Mucosa of stomach (tissue), 1 donor: ENCODE results near the gene B4GALT6.

Source experiments
- H3K27me3 ChIP-seq: one replicate; pipeline ENCODE4 v1.7.0; 2013; ENCODE audit warnings: mild to moderate bottlenecking, low read length; ENCODE audit not compliant: control insufficient read depth, insufficient read depth
- H3K36me3 ChIP-seq: one replicate; pipeline ENCODE4 v1.7.0; 2013; ENCODE audit warnings: low read length; ENCODE audit not compliant: control insufficient read depth, insufficient read depth
- H3K4me1 ChIP-seq: one replicate; pipeline ENCODE4 v1.7.0; 2013; ENCODE audit warnings: mild to moderate bottlenecking, low read length; ENCODE audit not compliant: control insufficient read depth, insufficient read depth
- H3K4me3 ChIP-seq: one replicate; pipeline ENCODE4 v1.7.0; 2013; ENCODE audit warnings: low read length
- H3K9ac ChIP-seq: one replicate; pipeline ENCODE4 v1.7.0; 2013; ENCODE audit warnings: mild to moderate bottlenecking, low read length, moderate library complexity
- H3K9me3 ChIP-seq: one replicate; pipeline ENCODE4 v1.7.0; 2013; ENCODE audit warnings: mild to moderate bottlenecking, low read length, moderate library complexity; ENCODE audit not compliant: control insufficient read depth
- donor health status: Pancreatic carcinoma.

The B4GALT6 gene

GRCh38 chr18:31655354-31655753 lies 29.0 kb downstream of the B4GALT6 start:
- H3K4me3 ChIP-seq, result no peak overlapping the region
- H3K36me3 ChIP-seq, result no peaks in the 10 kb centered on the region

GRCh38 chr18:31652877-31653276 lies 31.5 kb downstream of the B4GALT6 start:
- Histone ChIP-seq H3K4me1 (no peaks in the 10 kb centered on the region), H3K9me3 (no peaks in the 10 kb centered on the region), H3K9ac (no peak overlapping the region), H3K36me3 (no peaks in the 10 kb centered on the region), H3K27me3 (no peaks in the 10 kb centered on the region), H3K4me3 (no peak overlapping the region)

More at GRCh38 chr18:31655354-31655753, 29.0 kb downstream of the B4GALT6 start:
- H3K27me3 ChIP-seq, result no peaks in the 10 kb centered on the region
- no peaks in the 10 kb centered on the region for H3K4me1 ChIP-seq
- no peaks in the 10 kb centered on the region for H3K9me3 ChIP-seq
- H3K9ac ChIP-seq, result no peak overlapping the region

- H3K4me1 ChIP-seq, result no peaks in the 10 kb centered on the region
- H3K9me3 ChIP-seq, result no peaks in the 10 kb centered on the region
- no peaks in the 10 kb centered on the region for H3K36me3 ChIP-seq
- H3K4me3 ChIP-seq, result no peak overlapping the region
- no peaks in the 10 kb centered on the region for H3K27me3 ChIP-seq
- no peak overlapping the region for H3K9ac ChIP-seq
Observed at GRCh38 chr18:31652357-31652756, 32.0 kb downstream of the B4GALT6 start.

GRCh38 chr18:31651369-31651768 lies 33.0 kb downstream of the B4GALT6 start:
- no peaks in the 10 kb centered on the region for H3K9me3 ChIP-seq
- no peaks in the 10 kb centered on the region for H3K27me3 ChIP-seq
- H3K36me3 ChIP-seq, result no peaks in the 10 kb centered on the region
- no peak overlapping the region for H3K4me3 ChIP-seq
- H3K9ac ChIP-seq, result no peak overlapping the region
- H3K4me1 ChIP-seq, result no peaks in the 10 kb centered on the region

GRCh38 chr18:31649978-31650719 lies 34.2 kb downstream of the B4GALT6 start:
- Histone ChIP-seq H3K9ac (no peak overlapping the region), H3K9me3 (no peaks in the 10 kb centered on the region), H3K4me1 (no peaks in the 10 kb centered on the region), H3K27me3 (no peaks in the 10 kb centered on the region), H3K36me3 (no peaks in the 10 kb centered on the region), H3K4me3 (no peak overlapping the region)

GRCh38 chr18:31649449-31649848 lies 34.9 kb downstream of the B4GALT6 start:
- Histone ChIP-seq H3K27me3 (no peaks in the 10 kb centered on the region), H3K9ac (no peak overlapping the region), H3K36me3 (no peaks in the 10 kb centered on the region), H3K4me1 (no peaks in the 10 kb centered on the region), H3K4me3 (no peak overlapping the region), H3K9me3 (no peaks in the 10 kb centered on the region)

- Histone ChIP-seq H3K9me3 (no peaks in the 10 kb centered on the region), H3K4me1 (no peaks in the 10 kb centered on the region), H3K9ac (no peak overlapping the region), H3K4me3 (no peak overlapping the region), H3K36me3 (no peaks in the 10 kb centered on the region), H3K27me3 (no peaks in the 10 kb centered on the region)
Observed at GRCh38 chr18:31648966-31649429, 35.4 kb downstream of the B4GALT6 start.

- H3K4me1 ChIP-seq, result no peaks in the 10 kb centered on the region
- no peak overlapping the region for H3K4me3 ChIP-seq
- H3K9ac ChIP-seq, result no peak overlapping the region
- H3K27me3 ChIP-seq, result no peaks in the 10 kb centered on the region
- no peaks in the 10 kb centered on the region for H3K36me3 ChIP-seq
- H3K9me3 ChIP-seq, result no peaks in the 10 kb centered on the region
Observed at GRCh38 chr18:31648458-31648857, 35.9 kb downstream of the B4GALT6 start.

GRCh38 chr18:31647127-31647753 lies 37.1 kb downstream of the B4GALT6 start:
- Histone ChIP-seq H3K27me3 (no peaks in the 10 kb centered on the region), H3K9ac (no peak overlapping the region), H3K4me3 (no peak overlapping the region), H3K4me1 (no peaks in the 10 kb centered on the region), H3K9me3 (no peaks in the 10 kb centered on the region), H3K36me3 (no peaks in the 10 kb centered on the region)

- Histone ChIP-seq H3K27me3 (no peaks in the 10 kb centered on the region), H3K9me3 (no peaks in the 10 kb centered on the region), H3K36me3 (no peaks in the 10 kb centered on the region), H3K9ac (no peak overlapping the region), H3K4me1 (no peaks in the 10 kb centered on the region), H3K4me3 (no peak overlapping the region)
Observed at GRCh38 chr18:31646332-31647126, 37.9 kb downstream of the B4GALT6 start.

- H3K36me3 ChIP-seq, result no peaks in the 10 kb centered on the region
- no peak overlapping the region for H3K9ac ChIP-seq
- H3K27me3 ChIP-seq, result no peaks in the 10 kb centered on the region
- no peaks in the 10 kb centered on the region for H3K4me1 ChIP-seq
- H3K9me3 ChIP-seq, result no peaks in the 10 kb centered on the region
- H3K4me3 ChIP-seq, result no peak overlapping the region
Observed at GRCh38 chr18:31645411-31645810, 39.0 kb downstream of the B4GALT6 start.

GRCh38 chr18:31643003-31643402 lies 41.4 kb downstream of the B4GALT6 start:
- Histone ChIP-seq H3K4me1 (no peaks in the 10 kb centered on the region), H3K27me3 (no peaks in the 10 kb centered on the region), H3K4me3 (no peak overlapping the region), H3K9ac (no peak overlapping the region), H3K36me3 (no peaks in the 10 kb centered on the region), H3K9me3 (no peaks in the 10 kb centered on the region)
